ENCODE results near the gene OR2S2. TPM values are rescaled to one million over a fixed set of nuclear protein-coding genes. Genes with fewer than 3 reads are reported as not detected.

The OR2S2 gene
- total and polyA plus RNA-seq, 2 of the 4 experiments (the other 2 are of a cell fraction) = 0.46 to 0.90 TPM

DNA sequence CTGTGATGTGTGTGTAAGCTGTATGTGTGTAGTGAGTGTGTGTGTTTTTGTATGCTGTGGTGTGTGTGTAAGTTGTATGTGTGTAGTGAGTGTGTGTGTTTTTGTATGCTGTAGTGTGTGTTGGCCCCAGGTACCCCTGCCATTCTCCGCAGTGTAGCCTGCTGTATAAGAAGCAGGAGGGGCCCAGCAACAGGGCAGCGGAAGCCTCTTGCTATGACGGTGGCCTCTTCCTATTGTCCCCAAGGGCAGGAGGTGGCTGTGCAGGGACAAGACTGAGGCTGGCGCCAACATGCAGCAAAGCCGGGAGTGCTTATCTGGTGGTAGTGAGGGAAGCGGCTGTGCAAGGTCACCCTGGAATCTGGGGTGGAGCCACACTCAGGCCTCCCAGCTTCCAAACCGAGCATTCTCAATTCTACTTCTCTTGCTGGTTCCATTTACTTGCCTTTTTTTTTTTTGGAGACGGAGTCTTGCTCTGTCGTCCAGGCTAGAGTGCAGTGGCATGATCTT, 43.6 kb downstream of the OR2S2 start:
- no peak overlapping the region for H3K18ac ChIP-seq (ENCODE audit: low read depth, low read length)
- H3K4me2 ChIP-seq (ENCODE audit: low read depth, low read length) = no peak overlapping the region
- peak overlapping the region; percentile 76 for H2BK120ac ChIP-seq (ENCODE audit: low read depth, low read length)
- no peaks in the 10 kb centered on the region for H3K27me3 ChIP-seq (ENCODE audit: control insufficient read depth, insufficient read depth, low read length)
- ChIA-PET CTCF (no interaction called here), POLR2A (ENCODE audit: unreplicated experiment) (interaction anchor here (0.6 kb wide), 1 partner anchor 12 kb away, joined by 3 read pairs; no protein-coding TSS in a partner anchor)
- no TSS peak for BruUV-seq (replicated peaks)
- peak overlapping the region; percentile 0; the same call in 1 of the 2 replicates for H4K91ac ChIP-seq (ENCODE audit: insufficient read depth, low read depth, low read length)
- H4K8ac ChIP-seq (ENCODE audit: low read depth in 2 of 2, low read length in 2 of 2) = peak overlapping the region in 1 of 2 experiments; percentile 65; a peak in 2 of 4 replicates
- dilution Hi-C loops (cut with HindIII; ENCODE audit: low sequenced_read_pairs, unreplicated experiment) (no loop called here), intact Hi-C loops (cut with micrococcal nuclease) (no loop called here), in situ Hi-C loops (cut with MboI; ENCODE audit: low sequenced_read_pairs) (no loop called here)
- ATAC-seq (ENCODE audit: low read depth) = peak; percentile 64
- no peaks in the 10 kb centered on the region for H3K9me3 ChIP-seq (ENCODE audit: control insufficient read depth, insufficient read depth, low read length)
- peaks cover 6% of the 10 kb centered on the region for H3K4me1 ChIP-seq (ENCODE audit: control insufficient read depth, insufficient read depth, low read length)
- H3K4ac ChIP-seq (ENCODE audit: low read depth, low read length) = peak overlapping the region; percentile 71
- no peak overlapping the region for H4K5ac ChIP-seq (ENCODE audit: low read depth, low read length)
- H3K9me1 ChIP-seq (ENCODE audit: insufficient read depth, low read length) = peaks cover 3% of the 10 kb centered on the region; the same call in 1 of the 2 replicates
- peak overlapping the region; percentile 91 for H2BK20ac ChIP-seq (ENCODE audit: low read depth, low read length)
- peaks cover 0 to 14% of the 10 kb centered on the region in 2 experiments; a peak in 2 of 4 replicates for H3K79me1 ChIP-seq (ENCODE audit: low read depth in 1 of 2, low read length in 2 of 2)
- TF ChIP-seq MXI1 (IDR thresholded peaks at IDR 0.05; ENCODE audit: borderline replicate concordance, low read depth, low read length) (no peak), NFE2L2 (IDR thresholded peaks at IDR 0.05; ENCODE audit: low read depth, low read length) (no peak), RFX5 (IDR thresholded peaks at IDR 0.05; ENCODE audit: low read depth, low read length) (no peak), SMC3 (IDR thresholded peaks at IDR 0.05; ENCODE audit: low read depth, low read length) (no peak), POLR2A (IDR thresholded peaks at IDR 0.05; ENCODE audit: low read depth, low read length) (no peak), CEBPB (IDR thresholded peaks at IDR 0.05; ENCODE audit: low read depth, low read length) (no peak), RAD21 (IDR thresholded peaks at IDR 0.05; ENCODE audit: low read length) (no peak), RCOR1 (IDR thresholded peaks at IDR 0.05; ENCODE audit: insufficient replicate concordance, low read length) (no peak), CHD1 (IDR thresholded peaks at IDR 0.05; ENCODE audit: low read depth, low read length) (no peak), FOS (IDR thresholded peaks at IDR 0.05; ENCODE audit: low read depth, low read length) (no peak), MAFK (IDR thresholded peaks at IDR 0.05; ENCODE audit: low read depth, low read length) (no peak), MAZ (IDR thresholded peaks at IDR 0.05; ENCODE audit: borderline replicate concordance, low read depth, low read length) (no peak), BHLHE40 (IDR thresholded peaks at IDR 0.05; ENCODE audit: low read depth, low read length) (no peak)
- TF ChIP-seq, protein P1, sequence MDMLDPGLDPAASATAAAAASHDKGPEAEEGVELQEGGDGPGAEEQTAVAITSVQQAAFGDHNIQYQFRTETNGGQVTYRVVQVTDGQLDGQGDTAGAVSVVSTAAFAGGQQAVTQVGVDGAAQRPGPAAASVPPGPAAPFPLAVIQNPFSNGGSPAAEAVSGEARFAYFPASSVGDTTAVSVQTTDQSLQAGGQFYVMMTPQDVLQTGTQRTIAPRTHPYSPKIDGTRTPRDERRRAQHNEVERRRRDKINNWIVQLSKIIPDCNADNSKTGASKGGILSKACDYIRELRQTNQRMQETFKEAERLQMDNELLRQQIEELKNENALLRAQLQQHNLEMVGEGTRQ (IDR thresholded peaks at IDR 0.05; ENCODE audit: low read depth, low read length) = no peak
- TF ChIP-seq, protein P2, sequence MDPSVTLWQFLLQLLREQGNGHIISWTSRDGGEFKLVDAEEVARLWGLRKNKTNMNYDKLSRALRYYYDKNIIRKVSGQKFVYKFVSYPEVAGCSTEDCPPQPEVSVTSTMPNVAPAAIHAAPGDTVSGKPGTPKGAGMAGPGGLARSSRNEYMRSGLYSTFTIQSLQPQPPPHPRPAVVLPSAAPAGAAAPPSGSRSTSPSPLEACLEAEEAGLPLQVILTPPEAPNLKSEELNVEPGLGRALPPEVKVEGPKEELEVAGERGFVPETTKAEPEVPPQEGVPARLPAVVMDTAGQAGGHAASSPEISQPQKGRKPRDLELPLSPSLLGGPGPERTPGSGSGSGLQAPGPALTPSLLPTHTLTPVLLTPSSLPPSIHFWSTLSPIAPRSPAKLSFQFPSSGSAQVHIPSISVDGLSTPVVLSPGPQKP (IDR thresholded peaks at IDR 0.05; ENCODE audit: borderline replicate concordance, low read depth, low read length) = no peak
- TF ChIP-seq, protein P3, sequence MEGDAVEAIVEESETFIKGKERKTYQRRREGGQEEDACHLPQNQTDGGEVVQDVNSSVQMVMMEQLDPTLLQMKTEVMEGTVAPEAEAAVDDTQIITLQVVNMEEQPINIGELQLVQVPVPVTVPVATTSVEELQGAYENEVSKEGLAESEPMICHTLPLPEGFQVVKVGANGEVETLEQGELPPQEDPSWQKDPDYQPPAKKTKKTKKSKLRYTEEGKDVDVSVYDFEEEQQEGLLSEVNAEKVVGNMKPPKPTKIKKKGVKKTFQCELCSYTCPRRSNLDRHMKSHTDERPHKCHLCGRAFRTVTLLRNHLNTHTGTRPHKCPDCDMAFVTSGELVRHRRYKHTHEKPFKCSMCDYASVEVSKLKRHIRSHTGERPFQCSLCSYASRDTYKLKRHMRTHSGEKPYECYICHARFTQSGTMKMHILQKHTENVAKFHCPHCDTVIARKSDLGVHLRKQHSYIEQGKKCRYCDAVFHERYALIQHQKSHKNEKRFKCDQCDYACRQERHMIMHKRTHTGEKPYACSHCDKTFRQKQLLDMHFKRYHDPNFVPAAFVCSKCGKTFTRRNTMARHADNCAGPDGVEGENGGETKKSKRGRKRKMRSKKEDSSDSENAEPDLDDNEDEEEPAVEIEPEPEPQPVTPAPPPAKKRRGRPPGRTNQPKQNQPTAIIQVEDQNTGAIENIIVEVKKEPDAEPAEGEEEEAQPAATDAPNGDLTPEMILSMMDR (conservative IDR thresholded peaks at IDR 0.05; ENCODE audit: low read depth, low read length) = no peak
- no peak overlapping the region for H3K23ac ChIP-seq (ENCODE audit: low read depth, low read length)
- no peaks in the 10 kb centered on the region for H4K20me1 ChIP-seq (ENCODE audit: insufficient read depth, low read length)
- DNase-seq = peak; percentile 47
- H3K4me3 ChIP-seq (ENCODE audit: insufficient read depth, low read depth, low read length) = no peak overlapping the region
- H3K9ac ChIP-seq (ENCODE audit: low read depth, low read length) = no peak overlapping the region
- peak overlapping the region; percentile 13; the same call in 2 of the 3 replicates for H2BK15ac ChIP-seq (ENCODE audit: low read depth, low read length)
- H2BK5ac ChIP-seq (ENCODE audit: low read depth, low read length, poor library complexity, severe bottlenecking) = peak overlapping the region; percentile 59
- no peak overlapping the region; the same call in 1 of the 2 replicates for H3K27ac ChIP-seq (ENCODE audit: insufficient read depth, low read length)
- peak overlapping the region; percentile 92 for H2AFZ ChIP-seq (replicated peaks; ENCODE audit: low read length, poor library complexity)
- no peak overlapping the region for H3K56ac ChIP-seq (ENCODE audit: extremely low read depth, insufficient read depth, low read length)
- H2AK9ac ChIP-seq (replicated peaks; ENCODE audit: low read depth, low read length, poor library complexity) = peak overlapping the region; percentile 87
- no peaks in the 10 kb centered on the region for H3K36me3 ChIP-seq (ENCODE audit: control insufficient read depth, insufficient read depth, low read length)
- WGBS, 2 experiments (ENCODE audit: extremely low coverage in 2 of 2, insufficient read length in 1 of 2) = 51% methylated on average over 6 of the region's 9 CpGs; no CpG with 5 or more reads in 1 of the 2 experiments
- peak overlapping the region; percentile 92 for H3K14ac ChIP-seq (replicated peaks; ENCODE audit: low read depth, low read length)
- H2AK5ac ChIP-seq (ENCODE audit: low read depth, low read length) = peak overlapping the region; percentile 25

Data from IMR-90 (cell line).